ENCODE measurements around the gene UBR3. TPM values are rescaled to one million over a fixed set of nuclear protein-coding genes. Genes with fewer than 3 reads are reported as not detected.

UBR3 gene, protein sequence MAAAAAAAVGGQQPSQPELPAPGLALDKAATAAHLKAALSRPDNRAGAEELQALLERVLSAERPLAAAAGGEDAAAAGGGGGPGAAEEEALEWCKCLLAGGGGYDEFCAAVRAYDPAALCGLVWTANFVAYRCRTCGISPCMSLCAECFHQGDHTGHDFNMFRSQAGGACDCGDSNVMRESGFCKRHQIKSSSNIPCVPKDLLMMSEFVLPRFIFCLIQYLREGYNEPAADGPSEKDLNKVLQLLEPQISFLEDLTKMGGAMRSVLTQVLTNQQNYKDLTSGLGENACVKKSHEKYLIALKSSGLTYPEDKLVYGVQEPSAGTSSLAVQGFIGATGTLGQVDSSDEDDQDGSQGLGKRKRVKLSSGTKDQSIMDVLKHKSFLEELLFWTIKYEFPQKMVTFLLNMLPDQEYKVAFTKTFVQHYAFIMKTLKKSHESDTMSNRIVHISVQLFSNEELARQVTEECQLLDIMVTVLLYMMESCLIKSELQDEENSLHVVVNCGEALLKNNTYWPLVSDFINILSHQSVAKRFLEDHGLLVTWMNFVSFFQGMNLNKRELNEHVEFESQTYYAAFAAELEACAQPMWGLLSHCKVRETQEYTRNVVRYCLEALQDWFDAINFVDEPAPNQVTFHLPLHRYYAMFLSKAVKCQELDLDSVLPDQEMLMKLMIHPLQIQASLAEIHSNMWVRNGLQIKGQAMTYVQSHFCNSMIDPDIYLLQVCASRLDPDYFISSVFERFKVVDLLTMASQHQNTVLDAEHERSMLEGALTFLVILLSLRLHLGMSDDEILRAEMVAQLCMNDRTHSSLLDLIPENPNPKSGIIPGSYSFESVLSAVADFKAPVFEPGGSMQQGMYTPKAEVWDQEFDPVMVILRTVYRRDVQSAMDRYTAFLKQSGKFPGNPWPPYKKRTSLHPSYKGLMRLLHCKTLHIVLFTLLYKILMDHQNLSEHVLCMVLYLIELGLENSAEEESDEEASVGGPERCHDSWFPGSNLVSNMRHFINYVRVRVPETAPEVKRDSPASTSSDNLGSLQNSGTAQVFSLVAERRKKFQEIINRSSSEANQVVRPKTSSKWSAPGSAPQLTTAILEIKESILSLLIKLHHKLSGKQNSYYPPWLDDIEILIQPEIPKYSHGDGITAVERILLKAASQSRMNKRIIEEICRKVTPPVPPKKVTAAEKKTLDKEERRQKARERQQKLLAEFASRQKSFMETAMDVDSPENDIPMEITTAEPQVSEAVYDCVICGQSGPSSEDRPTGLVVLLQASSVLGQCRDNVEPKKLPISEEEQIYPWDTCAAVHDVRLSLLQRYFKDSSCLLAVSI (N-terminal part only)
- 45.1 TPM for total RNA-seq
- 10 to 100 TPM in 1 of 4 donors, 1 to 10 TPM in 3; 8.1 to 10.0 (median 9.2) TPM for polyA plus RNA-seq

DNA sequence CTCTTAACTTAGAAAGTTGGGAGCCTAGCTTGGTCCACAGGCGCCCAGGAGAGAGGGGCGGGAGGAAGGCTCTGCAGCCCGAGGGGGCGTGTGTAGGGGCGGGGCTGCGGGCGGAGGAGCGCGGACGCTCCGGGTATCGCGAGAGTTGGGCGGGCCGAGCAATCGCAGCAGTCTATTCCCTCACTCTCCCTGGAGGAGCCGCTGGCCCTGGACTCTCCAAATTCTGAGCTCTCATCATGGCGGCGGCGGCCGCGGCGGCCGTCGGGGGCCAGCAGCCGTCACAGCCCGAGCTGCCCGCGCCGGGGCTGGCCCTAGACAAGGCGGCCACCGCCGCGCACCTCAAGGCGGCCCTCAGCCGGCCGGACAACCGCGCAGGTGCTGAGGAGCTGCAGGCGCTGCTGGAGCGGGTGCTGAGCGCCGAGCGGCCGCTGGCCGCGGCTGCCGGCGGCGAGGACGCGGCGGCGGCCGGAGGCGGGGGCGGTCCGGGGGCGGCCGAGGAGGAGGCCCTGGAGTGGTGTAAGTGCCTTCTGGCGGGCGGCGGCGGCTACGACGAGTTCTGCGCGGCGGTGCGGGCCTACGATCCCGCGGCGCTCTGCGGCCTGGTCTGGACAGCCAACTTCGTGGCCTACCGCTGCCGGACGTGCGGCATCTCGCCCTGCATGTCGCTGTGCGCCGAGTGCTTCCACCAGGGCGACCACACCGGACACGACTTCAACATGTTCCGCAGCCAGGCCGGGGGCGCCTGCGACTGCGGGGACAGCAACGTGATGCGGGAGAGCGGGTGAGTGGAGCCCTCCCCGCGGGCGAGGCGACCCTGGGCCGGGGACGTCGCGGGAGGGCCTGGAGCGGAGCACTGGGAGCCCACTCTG, at the start of gene UBR3:
Gene UBR3 (plus strand): TSS at position 183 of the 869 bp plus-strand sequence. CDS start 54 bp downstream, at position 237.
- no peaks in the 10 kb centered on the region for H3K27me3 ChIP-seq (ENCODE audit: control insufficient read depth, insufficient read depth, low read length)
- peak; percentile 87 to 91 (median 88) for DNase-seq
- peak within 1 kb of the TSS; percentile 93 to 99 (median 96) for H3K4me3 Mint-ChIP-seq
- H3K36me3 Mint-ChIP-seq, result no peaks in the 10 kb centered on the region
- peak within 1 kb of the TSS; percentile 61 for H3K27ac ChIP-seq (ENCODE audit: insufficient read depth, low read length, poor library complexity, severe bottlenecking)
- no peaks in the 10 kb centered on the region for H3K9me3 Mint-ChIP-seq
- ATAC-seq (ENCODE audit: low read depth in 2 of 2), result peak; percentile 79 to 83
- H3K4me1 ChIP-seq (ENCODE audit: control insufficient read depth, insufficient read depth, low read length, poor library complexity, severe bottlenecking), result peaks cover 44% of the 10 kb centered on the region
- peak within 1 kb of the TSS; percentile 84 to 96 (median 96) for H3K27ac Mint-ChIP-seq
- no peaks in the 10 kb centered on the region for H3K27me3 Mint-ChIP-seq
- H3K36me3 ChIP-seq (ENCODE audit: control insufficient read depth, insufficient read depth, low read length), result no peaks in the 10 kb centered on the region
- no peaks in the 10 kb centered on the region for H3K9me3 ChIP-seq (ENCODE audit: control insufficient read depth in 2 of 2, low read length in 2 of 2)
- H3K4me3 ChIP-seq (ENCODE audit: low read depth, low read length), result peak within 1 kb of the TSS; percentile 93
- H3K4me1 Mint-ChIP-seq, result peaks cover 45 to 73% (median 50%) of the 10 kb centered on the region in 4 donors

DNA sequence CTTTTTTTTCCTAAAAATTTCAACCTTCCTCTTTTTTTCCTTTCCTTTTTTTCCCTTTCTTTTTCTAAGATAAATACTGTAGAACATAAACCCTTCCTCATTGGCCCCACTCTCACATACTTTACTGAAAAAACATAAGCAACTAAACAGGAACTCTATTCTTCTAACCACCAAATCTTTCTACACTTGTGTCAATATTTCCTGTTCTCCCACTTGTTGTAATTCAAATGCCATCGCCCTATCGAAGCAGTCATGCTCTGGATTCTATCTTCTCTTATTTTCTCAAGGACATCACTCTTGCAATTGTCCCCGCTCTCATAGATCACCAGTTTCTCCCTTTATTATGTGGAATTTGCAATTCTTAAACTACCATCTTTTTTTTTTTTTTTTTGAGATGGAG, 48.8 kb upstream of the UBR3 start:
- H3K36me3 Mint-ChIP-seq, result no peaks in the 10 kb centered on the region
- no peaks in the 10 kb centered on the region for H3K9me3 ChIP-seq (ENCODE audit: control insufficient read depth in 2 of 2, low read length in 2 of 2)
- ATAC-seq (ENCODE audit: low read depth in 2 of 2), result no peak
- H3K4me1 ChIP-seq (ENCODE audit: control insufficient read depth, insufficient read depth, low read length, poor library complexity, severe bottlenecking), result no peaks in the 10 kb centered on the region
- no peak overlapping the region for H3K4me3 Mint-ChIP-seq
- H3K9me3 Mint-ChIP-seq, result no peaks in the 10 kb centered on the region
- no peak overlapping the region for H3K27ac ChIP-seq (ENCODE audit: insufficient read depth, low read length, poor library complexity, severe bottlenecking)
- no peak for DNase-seq
- no peak overlapping the region for H3K4me3 ChIP-seq (ENCODE audit: low read depth, low read length)
- peaks cover 20% of the 10 kb centered on the region for H3K27me3 Mint-ChIP-seq
- H3K27ac Mint-ChIP-seq, result no peak overlapping the region
- no peaks in the 10 kb centered on the region for H3K4me1 Mint-ChIP-seq
- H3K36me3 ChIP-seq (ENCODE audit: control insufficient read depth, insufficient read depth, low read length), result no peaks in the 10 kb centered on the region
- H3K27me3 ChIP-seq (ENCODE audit: control insufficient read depth, insufficient read depth, low read length), result no peaks in the 10 kb centered on the region

DNA sequence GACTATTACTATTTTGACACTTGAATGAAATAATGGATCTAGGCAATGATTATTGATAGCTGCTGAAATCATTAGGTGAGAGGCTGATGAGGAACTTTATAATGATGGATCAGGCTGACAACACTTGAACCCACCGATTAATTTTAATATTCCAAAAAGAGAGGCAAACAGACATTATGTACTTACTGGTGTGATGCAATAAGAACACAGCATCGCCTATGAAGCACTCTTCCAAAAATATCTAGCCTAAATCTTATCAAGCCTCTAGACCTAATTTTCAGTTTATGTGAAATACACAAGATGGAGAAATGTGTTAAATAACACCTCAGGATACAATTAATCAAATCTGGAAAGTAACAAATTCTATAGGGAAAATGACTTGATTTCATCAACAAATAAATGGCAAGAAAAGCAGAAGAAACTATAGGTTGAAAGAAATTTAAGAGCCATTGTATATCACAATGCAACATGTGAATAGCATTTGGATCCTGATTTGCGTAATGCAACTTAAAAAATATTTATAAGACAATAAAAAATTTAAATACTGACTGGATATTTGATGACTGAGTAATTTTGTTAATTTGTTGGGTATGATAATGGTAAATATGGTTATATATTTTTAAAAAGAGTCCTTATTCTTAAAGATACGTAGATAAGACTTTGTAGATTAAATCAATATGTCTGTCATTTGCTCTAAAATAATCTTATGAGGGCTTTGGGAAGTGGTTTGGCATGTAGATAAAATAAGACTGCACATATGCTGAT, 45.8 kb upstream of the UBR3 start:
- Mint-ChIP-seq H3K27me3 (peaks cover 20% of the 10 kb centered on the region), H3K9me3 (no peaks in the 10 kb centered on the region), H3K36me3 (no peaks in the 10 kb centered on the region), H3K4me1 (no peaks in the 10 kb centered on the region), H3K27ac (no peak overlapping the region), H3K4me3 (no peak overlapping the region)
- no peak overlapping the region for H3K4me3 ChIP-seq (ENCODE audit: low read depth, low read length)
- DNase-seq (no peak), ATAC-seq (ENCODE audit: low read depth in 2 of 2) (no peak)
- H3K9me3 ChIP-seq (ENCODE audit: control insufficient read depth in 2 of 2, low read length in 2 of 2), result no peaks in the 10 kb centered on the region
- no peaks in the 10 kb centered on the region for H3K27me3 ChIP-seq (ENCODE audit: control insufficient read depth, insufficient read depth, low read length)
- no peaks in the 10 kb centered on the region for H3K36me3 ChIP-seq (ENCODE audit: control insufficient read depth, insufficient read depth, low read length)
- no peak overlapping the region for H3K27ac ChIP-seq (ENCODE audit: insufficient read depth, low read length, poor library complexity, severe bottlenecking)
- no peaks in the 10 kb centered on the region for H3K4me1 ChIP-seq (ENCODE audit: control insufficient read depth, insufficient read depth, low read length, poor library complexity, severe bottlenecking)

- no peaks in the 10 kb centered on the region for H3K4me1 ChIP-seq (ENCODE audit: control insufficient read depth, insufficient read depth, low read length, poor library complexity, severe bottlenecking)
- ATAC-seq (ENCODE audit: low read depth in 2 of 2) (no peak), DNase-seq (no peak)
- no peaks in the 10 kb centered on the region for H3K36me3 ChIP-seq (ENCODE audit: control insufficient read depth, insufficient read depth, low read length)
- H3K4me1 Mint-ChIP-seq, result no peaks in the 10 kb centered on the region
- H3K27ac ChIP-seq (ENCODE audit: insufficient read depth, low read length, poor library complexity, severe bottlenecking), result no peak overlapping the region
- no peaks in the 10 kb centered on the region for H3K27me3 ChIP-seq (ENCODE audit: control insufficient read depth, insufficient read depth, low read length)
- no peak overlapping the region for H3K4me3 Mint-ChIP-seq
- peaks cover 21% of the 10 kb centered on the region for H3K27me3 Mint-ChIP-seq
- H3K27ac Mint-ChIP-seq, result no peak overlapping the region
- no peak overlapping the region for H3K4me3 ChIP-seq (ENCODE audit: low read depth, low read length)
- H3K36me3 Mint-ChIP-seq, result no peaks in the 10 kb centered on the region
- no peaks in the 10 kb centered on the region for H3K9me3 ChIP-seq (ENCODE audit: control insufficient read depth in 2 of 2, low read length in 2 of 2)
- no peaks in the 10 kb centered on the region for H3K9me3 Mint-ChIP-seq
Observed at GRCh38 chr2:169782513-169782912, 44.7 kb upstream of the UBR3 start.

DNA sequence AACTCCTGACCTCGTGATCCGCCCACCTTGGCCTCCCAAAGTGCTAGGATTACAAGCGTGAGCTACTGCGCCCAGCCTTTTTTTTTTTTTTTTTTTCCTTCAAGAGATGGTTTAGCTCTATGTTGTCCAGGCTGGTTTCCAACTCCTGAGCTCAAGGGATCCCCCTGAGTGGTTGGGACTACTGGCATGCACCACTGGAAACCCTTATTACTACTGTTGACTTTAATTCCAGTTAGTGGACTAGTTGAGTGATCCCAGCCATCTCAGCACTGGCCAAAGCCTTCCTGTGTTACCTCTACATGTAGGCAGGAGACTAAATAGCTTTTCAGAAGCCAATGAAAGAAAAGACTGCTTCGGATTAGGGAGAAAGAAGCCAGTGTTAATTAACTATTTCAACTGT, 36.7 kb upstream of the UBR3 start:
- no peak for ATAC-seq (ENCODE audit: low read depth in 2 of 2)
- H3K27ac Mint-ChIP-seq, result no peak overlapping the region

DNA sequence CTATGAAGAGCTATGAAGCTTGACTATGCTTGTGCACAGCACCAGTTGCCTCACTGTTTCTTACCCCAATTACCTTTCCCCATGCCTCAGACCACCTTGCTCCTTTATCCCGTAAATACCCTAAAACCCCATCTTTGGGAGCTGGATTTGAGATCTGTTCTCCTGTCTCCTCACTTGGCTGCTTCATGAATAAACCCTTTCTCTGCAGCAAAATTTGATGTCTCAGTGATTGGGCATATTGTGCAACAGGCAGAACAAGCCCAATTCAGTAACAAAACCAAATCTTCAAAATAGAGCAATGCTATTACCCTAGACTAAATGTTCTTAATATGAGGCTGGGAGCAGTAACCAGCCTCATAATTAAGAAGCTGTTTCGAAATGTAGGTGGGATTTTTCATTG, 32.1 kb upstream of the UBR3 start:
- Histone ChIP-seq H3K27ac (ENCODE audit: insufficient read depth, low read length, poor library complexity, severe bottlenecking) (no peak overlapping the region), H3K36me3 (ENCODE audit: control insufficient read depth, insufficient read depth, low read length) (no peaks in the 10 kb centered on the region), H3K9me3 (ENCODE audit: control insufficient read depth in 2 of 2, low read length in 2 of 2) (no peaks in the 10 kb centered on the region), H3K4me3 (ENCODE audit: low read depth, low read length) (no peak overlapping the region), H3K4me1 (ENCODE audit: control insufficient read depth, insufficient read depth, low read length, poor library complexity, severe bottlenecking) (peaks cover 11% of the 10 kb centered on the region), H3K27me3 (ENCODE audit: control insufficient read depth, insufficient read depth, low read length) (peaks cover 7% of the 10 kb centered on the region)
- Mint-ChIP-seq H3K4me3 (peak overlapping the region in 2 of 4 donors; percentile 4 to 27), H3K9me3 (peaks cover 0 to 4% (median 0%) of the 10 kb centered on the region in 7 donors), H3K36me3 (no peaks in the 10 kb centered on the region), H3K27me3 (peaks cover 42% of the 10 kb centered on the region), H3K27ac (no peak overlapping the region), H3K4me1 (peaks cover 0 to 17% (median 7%) of the 10 kb centered on the region in 4 donors)
- ATAC-seq (ENCODE audit: low read depth in 2 of 2) (no peak), DNase-seq (no peak)

More for the DNA sequence above, 36.7 kb upstream of the UBR3 start:
- peaks cover 61% of the 10 kb centered on the region for H3K27me3 Mint-ChIP-seq
- no peaks in the 10 kb centered on the region for H3K36me3 Mint-ChIP-seq
- H3K4me3 Mint-ChIP-seq, result no peak overlapping the region
- DNase-seq, result no peak
- peaks cover 0 to 4% (median 0%) of the 10 kb centered on the region in 7 donors for H3K9me3 Mint-ChIP-seq
- H3K4me1 Mint-ChIP-seq, result peaks cover 0 to 7% (median 2%) of the 10 kb centered on the region in 4 donors
- H3K27me3 ChIP-seq (ENCODE audit: control insufficient read depth, insufficient read depth, low read length), result peaks cover 19% of the 10 kb centered on the region
- H3K27ac ChIP-seq (ENCODE audit: insufficient read depth, low read length, poor library complexity, severe bottlenecking), result no peak overlapping the region
- no peaks in the 10 kb centered on the region for H3K9me3 ChIP-seq (ENCODE audit: control insufficient read depth in 2 of 2, low read length in 2 of 2)
- H3K4me1 ChIP-seq (ENCODE audit: control insufficient read depth, insufficient read depth, low read length, poor library complexity, severe bottlenecking), result peaks cover 3% of the 10 kb centered on the region
- H3K4me3 ChIP-seq (ENCODE audit: low read depth, low read length), result no peak overlapping the region
- no peaks in the 10 kb centered on the region for H3K36me3 ChIP-seq (ENCODE audit: control insufficient read depth, insufficient read depth, low read length)

Measured in CD4-positive, CD25-positive, alpha-beta regulatory T cell (primary cell).